Raji (cell line): ENCODE results near the gene ROR1.

Experiments
- POLR2A ChIP-seq: IDR thresholded peaks from 2 replicates; pipeline ENCODE4 v1.6.1; 2011; ENCODE audit warnings: low read depth, low read length, control low read depth; ENCODE audit not compliant: insufficient read depth

ROR1 gene

DNA sequence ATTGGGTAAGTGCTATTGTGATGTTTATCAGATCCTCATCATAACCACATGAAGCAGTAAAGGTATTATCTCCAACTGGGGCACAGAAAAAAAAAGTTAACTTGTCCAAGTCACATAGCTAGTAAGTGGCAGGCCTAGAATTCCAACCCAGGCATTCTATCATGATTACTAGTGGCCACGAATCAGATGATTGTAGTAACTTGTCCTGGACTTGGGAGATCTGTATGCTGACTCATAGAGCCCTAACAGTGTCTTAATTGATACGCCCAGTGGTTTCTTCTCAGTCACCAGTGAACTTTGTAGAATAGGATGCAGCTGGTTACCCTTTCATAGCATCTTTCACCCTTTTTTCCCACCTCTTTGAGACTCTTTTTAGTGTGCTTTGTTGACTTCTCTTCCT, 338.5 kb downstream of the ROR1 start:
- no peak for TF ChIP-seq POLR2A

GRCh38 chr1:64114012-64114525, 340.3 kb downstream of the ROR1 start:
- TF ChIP-seq POLR2A, result no peak

GRCh38 chr1:64116537-64116936, 342.7 kb downstream of the ROR1 start:
- no peak for TF ChIP-seq POLR2A

GRCh38 chr1:64117492-64117891, 343.7 kb downstream of the ROR1 start:
- no peak for TF ChIP-seq POLR2A

DNA sequence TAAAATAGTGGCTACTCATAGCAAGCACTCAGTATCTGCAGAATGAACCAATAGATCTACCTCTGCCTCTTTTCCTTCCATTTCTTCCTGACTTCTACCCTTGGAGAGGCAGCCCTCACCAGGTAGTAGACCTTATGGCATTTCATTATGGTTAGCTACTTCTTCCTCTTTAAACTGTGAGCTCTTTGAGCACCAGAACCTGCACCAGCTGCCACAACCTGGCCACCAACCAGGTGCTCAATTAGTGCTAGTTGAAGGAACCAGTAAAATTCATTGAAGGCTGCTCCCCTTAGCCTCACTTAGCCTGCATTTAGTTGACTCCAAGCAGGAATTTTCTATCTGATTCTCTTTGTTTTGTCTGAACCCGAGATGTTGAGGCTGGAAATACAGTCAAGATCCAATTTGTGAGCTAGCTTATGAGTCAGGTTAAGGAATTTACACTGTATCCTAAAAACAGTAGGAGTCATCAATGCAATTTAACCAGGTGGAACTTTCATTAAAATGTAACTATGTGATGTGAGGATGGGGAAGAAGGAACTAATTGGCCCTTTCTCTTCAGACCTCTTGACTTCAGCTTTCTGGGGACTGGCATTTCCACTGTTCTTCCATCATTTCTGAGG, 348.1 kb downstream of the ROR1 start:
- no peak for TF ChIP-seq POLR2A

- TF ChIP-seq POLR2A, result no peak
Observed at GRCh38 chr1:64122588-64122987, 348.8 kb downstream of the ROR1 start.

- no peak for TF ChIP-seq POLR2A
Observed at GRCh38 chr1:64124704-64125440, 351.1 kb downstream of the ROR1 start.

- TF ChIP-seq POLR2A, result no peak
Observed at GRCh38 chr1:64126581-64126980, 352.8 kb downstream of the ROR1 start.

DNA sequence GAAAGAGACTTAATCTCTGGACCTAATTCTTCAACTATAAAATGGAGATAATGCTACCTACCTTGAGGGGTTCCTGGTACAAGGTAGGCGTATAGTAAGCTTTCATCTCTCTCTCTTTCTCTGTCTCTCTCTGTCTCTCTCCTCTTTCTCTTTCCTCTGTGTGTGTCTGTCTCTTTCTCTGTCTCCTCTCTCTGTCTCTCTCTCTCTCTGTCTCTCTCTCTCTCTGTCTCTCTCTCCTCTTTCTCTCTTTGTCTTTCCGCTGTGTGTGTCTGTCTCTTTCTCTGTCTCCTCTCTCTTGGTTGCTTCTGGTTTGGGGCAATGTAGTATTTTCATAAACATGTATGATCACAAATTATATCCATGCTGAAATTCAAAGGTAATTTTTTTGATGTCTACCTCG, 353.5 kb downstream of the ROR1 start:
- TF ChIP-seq POLR2A, result no peak

DNA sequence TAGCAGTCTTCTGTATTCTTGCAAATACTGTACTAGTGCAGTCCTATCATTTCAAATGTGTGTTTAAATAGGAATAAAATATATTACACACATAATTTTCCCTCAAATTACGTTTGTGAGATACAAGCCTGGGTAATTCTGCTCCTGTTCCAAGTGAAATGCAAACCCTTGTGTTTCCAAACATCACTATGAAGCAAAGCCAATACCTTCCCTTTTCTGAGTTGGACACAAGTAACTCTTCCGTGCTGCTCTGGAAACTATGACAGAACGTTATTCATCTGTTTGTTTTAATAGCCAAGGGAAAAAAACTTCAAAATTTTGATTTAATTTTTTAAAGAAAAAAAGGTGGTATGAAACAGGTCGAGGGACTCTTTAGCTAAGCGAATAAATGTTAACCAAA, 355.9 kb downstream of the ROR1 start:
- TF ChIP-seq POLR2A, result no peak

GRCh38 chr1:64131155-64131554, 357.3 kb downstream of the ROR1 start:
- TF ChIP-seq POLR2A, result no peak

- TF ChIP-seq POLR2A, result no peak
Observed at GRCh38 chr1:64133036-64133435, 359.2 kb downstream of the ROR1 start.

DNA sequence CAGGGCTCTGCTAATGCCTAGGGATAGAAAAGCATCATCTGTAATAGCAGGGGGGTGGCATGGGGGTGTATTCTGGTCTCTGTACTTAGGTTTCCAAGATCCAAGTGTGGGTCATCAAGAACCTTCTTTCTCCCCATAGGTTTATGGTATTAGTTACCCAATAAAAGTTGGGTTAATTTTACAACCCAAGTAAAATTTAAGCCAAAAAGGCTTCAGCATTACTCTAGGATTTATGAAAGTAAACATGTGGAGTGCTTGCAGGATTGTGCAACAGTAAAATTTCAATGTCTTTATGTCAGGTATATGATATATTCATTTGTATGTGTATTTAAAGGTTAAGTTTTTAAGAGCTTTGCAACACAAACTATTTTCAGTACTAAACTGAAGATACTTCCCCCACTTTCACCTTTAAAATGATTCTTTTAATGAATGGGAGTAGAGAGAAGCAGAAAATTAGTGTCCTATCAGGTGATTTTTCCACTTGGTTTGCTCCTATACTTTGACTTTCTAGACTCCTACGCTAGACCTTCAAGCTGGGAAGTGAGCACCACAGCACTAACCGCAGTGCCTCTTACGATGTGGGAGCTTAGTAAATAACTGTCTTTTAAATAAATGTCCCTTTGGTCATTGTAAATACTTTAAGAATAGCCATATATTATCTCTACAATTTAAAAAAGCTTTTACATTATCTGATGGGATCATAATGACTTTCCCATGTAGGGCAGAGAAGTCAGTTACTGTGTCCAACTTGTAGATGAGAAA, 361.8 kb downstream of the ROR1 start:
- TF ChIP-seq POLR2A, result no peak

- TF ChIP-seq POLR2A, result no peak
Observed at GRCh38 chr1:64136296-64136695, 362.5 kb downstream of the ROR1 start.

DNA sequence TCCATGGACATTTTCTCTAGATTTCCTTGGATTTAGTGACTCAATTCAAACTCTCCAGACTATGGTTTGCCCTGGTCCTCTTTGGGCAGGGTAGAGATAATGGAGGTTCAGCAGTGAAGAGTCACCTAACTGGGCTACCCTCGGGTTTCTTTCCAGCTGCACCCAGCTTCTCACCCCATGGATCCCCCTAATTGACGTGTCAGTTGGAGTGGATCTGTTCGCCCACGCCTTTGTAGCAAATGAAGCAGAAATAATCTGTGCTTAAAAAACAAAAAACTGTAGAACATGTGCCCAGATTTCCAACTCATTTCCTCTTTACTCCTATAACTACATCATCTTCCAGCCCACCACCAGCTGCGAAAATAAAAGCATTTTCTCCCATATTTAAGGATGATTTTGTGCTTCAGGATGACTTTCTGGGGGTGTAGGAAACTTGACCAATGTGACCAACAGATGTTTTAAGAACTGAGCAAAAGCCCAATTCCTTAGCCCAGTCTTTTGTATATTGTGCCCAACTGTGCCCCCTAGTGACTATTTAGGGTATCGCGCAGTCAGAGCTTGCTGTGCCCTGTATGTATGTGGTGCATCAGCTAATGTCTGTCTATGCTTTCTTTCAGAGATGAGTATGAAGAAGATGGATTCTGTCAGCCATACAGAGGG, 363.1 kb downstream of the ROR1 start:
- no peak for TF ChIP-seq POLR2A
